CD4-positive, alpha-beta T cell treated with Interleukin-4 for 1 hour (primary cell): Measurements from ENCODE around the gene ITGA11.

Experiments used
- DNase-seq, 2 donors: peaks; one replicate each; pipeline ENCODE4 v3.0.0-alpha.2; 2020 to 2022

Gene ITGA11

GRCh38 chr15:68259883-68260282, 172.1 kb downstream of the ITGA11 start:
- DNase-seq: no peak

DNA sequence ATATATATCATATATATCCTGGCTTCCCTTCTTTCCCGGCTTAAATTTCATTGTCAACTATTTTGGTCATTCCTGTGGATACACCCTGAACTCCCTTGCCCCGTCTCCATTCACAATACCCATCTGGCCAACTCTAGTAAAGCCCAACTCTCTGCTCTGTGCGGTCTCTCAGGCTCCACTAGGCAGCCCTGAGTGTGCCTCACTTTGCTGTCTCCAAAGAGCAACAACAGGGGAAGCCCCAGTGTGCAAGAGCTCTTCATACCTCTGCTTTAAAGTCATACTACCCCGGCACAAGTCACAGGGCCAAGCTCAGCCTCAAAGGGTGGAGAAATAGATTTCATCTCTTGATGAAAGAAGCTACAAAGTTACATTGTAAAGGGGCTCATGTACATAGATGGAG, 173.3 kb downstream of the ITGA11 start:
- DNase-seq: peak; percentile 12 to 22

- peak; percentile 63 to 74 for DNase-seq
Observed at GRCh38 chr15:68256675-68257450, 175.1 kb downstream of the ITGA11 start.

DNA sequence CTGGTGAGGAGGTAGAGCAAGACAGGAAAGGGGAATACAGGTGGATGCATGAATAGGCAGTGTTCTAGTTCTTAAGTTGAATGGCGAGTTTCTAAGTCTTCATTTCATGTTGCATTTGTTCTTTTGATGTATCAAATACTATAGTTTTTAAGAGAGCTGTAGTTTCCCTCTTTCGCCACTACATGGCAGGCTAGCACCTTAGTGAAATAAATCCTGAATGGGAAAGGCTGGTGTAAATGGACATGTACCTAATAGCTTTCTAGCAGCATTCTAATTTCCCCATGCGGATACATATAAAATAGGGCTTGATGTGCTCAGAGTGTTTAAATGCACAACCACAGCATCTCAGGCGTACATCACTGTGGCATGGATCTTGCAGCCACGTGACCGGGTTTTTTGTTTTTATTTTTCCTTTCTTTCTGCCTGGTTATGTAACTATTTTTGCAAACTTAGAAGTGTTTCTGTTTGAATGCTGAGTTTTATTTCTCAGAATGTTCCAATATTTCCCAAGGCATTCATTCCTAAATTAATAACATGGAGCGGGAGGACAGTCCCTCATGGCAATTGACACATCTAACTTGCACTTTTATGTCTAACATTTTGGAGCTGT, 178.9 kb downstream of the ITGA11 start:
- DNase-seq: peak; percentile 38 to 70

DNA sequence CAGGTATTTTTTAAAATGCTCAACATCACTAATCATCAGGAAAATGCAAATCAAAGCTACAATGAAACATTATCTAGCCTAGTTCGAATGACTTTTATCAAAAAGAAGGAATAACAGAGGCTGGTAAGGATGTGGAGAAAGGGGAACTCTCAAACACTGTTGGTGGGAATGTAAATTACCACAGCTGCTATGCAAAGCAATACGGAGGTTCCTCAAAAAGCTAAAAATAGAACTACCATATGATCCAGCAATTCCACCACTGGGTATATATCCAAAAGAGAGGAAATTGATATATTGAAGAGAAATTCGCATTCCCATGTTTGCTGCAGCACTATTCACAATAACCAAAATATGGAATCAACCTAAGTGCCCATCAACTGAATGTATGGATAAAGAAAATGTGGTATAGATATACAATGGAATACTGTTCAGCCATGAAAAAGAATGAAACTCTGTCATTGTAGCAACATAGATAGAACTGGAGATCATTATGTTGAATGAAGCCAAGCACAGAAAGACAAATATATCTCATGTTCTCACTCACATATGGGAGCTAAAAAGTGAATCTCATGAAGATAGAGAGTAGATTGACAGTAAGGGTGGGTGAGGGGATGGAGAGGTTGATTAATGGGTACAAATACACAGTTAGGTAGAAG, 182.8 kb downstream of the ITGA11 start:
- no peak for DNase-seq
